ENCODE measurements around the gene CCDC148.

GRCh38 chr2:158394453-158394852, 62.1 kb downstream of the CCDC148 start:
- TF ChIP-seq, protein P1, sequence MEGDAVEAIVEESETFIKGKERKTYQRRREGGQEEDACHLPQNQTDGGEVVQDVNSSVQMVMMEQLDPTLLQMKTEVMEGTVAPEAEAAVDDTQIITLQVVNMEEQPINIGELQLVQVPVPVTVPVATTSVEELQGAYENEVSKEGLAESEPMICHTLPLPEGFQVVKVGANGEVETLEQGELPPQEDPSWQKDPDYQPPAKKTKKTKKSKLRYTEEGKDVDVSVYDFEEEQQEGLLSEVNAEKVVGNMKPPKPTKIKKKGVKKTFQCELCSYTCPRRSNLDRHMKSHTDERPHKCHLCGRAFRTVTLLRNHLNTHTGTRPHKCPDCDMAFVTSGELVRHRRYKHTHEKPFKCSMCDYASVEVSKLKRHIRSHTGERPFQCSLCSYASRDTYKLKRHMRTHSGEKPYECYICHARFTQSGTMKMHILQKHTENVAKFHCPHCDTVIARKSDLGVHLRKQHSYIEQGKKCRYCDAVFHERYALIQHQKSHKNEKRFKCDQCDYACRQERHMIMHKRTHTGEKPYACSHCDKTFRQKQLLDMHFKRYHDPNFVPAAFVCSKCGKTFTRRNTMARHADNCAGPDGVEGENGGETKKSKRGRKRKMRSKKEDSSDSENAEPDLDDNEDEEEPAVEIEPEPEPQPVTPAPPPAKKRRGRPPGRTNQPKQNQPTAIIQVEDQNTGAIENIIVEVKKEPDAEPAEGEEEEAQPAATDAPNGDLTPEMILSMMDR (IDR thresholded peaks at IDR 0.05; ENCODE audit: insufficient read depth, low read depth, low read length): no peak
- no peak for TF ChIP-seq EZH2 (IDR thresholded peaks at IDR 0.05; ENCODE audit: insufficient read depth, low read length)
